GM21526 (cell line): ENCODE measurements around the gene GLDC.
"Not testable (repeated sequence)": the region's sequence is repeated elsewhere in the genome, so short reads cannot be mapped to it uniquely, and the experiment has no call there.

Experiments
- ATAC-seq: cut with Tn5 transposase; IDR thresholded peaks from one replicate; pipeline ENCODE4 v1.9.1; 2021; ENCODE audit warnings: moderate library complexity; ENCODE audit not compliant: unreplicated experiment, low FRiP score

The GLDC gene

GRCh38 chr9:6645355-6646292, at the start of gene GLDC:
TSS of gene GLDC (minus strand) at chr9:6645729. CDS start at chr9:6645499, 230 bp downstream.
- ATAC-seq = peak; percentile 87

DNA sequence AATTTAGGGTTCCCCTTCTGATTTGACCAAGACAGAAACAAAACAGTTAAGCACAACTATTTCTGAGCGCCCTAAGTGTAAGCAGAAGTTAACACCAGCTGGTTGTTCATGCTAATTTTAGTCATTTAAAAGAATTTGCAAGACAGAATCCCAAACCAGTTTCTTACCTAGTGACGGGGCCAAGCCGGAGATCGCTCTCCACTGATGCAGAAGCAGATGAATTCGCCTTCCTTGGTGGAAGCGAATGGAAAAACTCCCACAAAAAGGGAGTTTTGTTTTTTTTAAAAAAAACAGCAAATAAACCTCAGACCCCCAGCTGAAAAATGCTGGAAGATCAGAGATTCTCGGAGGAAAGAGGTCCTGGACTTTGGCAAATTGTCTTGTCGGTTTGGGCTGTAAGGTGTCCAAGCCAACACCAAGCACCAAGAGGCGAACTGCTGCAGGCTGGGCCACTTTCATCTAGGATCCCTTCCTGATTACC, 47.4 kb upstream of the GLDC start:
- no peak for ATAC-seq

- ATAC-seq = no peak
Measured at GRCh38 chr9:6692433-6692832, 46.9 kb upstream of the GLDC start.

GRCh38 chr9:6690675-6691070, 45.1 kb upstream of the GLDC start:
- ATAC-seq = not testable (repeated sequence)

DNA sequence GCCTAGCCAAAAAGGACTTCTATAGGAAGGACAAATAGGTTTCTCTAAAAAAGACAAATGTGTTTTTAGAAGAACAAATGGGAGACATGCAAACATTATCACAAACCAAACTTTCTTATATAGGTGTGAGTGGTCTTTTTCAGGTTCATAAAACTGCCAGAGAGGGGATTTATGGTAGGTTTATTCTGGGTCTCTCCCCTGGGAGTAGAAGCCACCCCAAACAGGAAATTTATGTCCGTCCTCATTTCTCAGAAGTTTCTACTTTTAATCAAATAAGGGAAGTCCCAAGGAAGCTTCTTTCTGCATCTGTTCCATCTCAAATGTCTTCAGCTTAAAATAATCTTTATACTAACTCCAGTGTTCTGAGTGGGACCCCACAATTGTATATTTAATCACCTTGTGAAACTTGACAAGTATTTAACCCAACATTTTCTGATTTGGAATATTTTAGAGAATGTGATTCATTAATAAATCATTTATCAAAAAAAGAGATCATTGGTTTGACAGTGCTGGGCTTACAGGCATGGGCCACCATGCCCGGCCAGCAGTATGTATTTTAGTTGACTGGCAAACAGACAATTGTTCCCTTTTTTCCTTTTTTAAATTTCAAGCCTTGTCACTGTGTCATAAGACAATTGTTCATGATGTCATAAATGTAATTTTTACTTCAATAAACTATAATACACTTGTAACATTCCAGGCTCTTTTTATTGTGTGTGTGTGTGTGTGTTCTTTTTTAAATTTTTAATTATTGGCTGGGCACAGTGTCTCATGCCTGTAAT, 44.6 kb upstream of the GLDC start:
- ATAC-seq = no peak

DNA sequence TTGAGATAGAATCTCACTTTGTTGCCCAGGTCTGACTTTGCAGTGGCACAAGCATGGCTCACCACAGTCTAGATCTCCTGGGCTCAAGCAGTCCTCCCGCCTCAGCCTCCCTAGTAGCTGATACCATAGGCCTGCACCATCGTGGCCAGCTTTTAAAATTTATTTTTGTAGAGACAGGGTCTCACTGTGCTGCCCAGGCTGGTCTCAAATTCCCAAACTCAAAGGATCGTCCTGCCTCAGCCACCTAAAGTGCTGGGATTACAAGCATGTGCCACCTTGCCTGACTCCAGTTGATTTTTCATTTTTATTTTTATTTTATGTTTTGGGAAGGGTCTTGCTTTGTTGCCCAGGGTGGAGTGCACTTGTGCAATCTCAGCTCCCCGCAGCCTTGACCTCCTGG, 41.7 kb upstream of the GLDC start:
- ATAC-seq = no peak

DNA sequence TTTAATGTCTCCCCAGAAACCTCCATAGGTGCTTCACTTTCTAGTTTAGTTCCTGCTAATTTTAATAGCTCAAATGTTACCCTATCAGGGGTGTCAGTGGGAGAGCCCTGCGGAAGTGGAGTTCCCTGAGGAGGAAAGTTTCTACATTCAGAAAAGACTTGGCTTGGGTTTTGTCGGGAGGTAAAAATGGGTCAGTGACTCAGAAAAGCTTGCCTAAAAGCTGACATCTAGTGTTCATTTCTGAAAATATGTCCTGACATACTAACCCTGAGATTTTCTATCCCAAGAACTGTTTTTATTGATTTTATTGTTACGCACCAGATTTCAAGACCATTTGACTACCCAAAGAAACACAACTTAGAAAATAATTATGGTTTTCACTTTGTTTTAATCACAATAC, 40.9 kb upstream of the GLDC start:
- no peak for ATAC-seq

GRCh38 chr9:6681957-6682501, 36.5 kb upstream of the GLDC start:
- ATAC-seq = no peak

- peak; percentile 68 for ATAC-seq
Measured at GRCh38 chr9:6681147-6681956, 35.8 kb upstream of the GLDC start.

DNA sequence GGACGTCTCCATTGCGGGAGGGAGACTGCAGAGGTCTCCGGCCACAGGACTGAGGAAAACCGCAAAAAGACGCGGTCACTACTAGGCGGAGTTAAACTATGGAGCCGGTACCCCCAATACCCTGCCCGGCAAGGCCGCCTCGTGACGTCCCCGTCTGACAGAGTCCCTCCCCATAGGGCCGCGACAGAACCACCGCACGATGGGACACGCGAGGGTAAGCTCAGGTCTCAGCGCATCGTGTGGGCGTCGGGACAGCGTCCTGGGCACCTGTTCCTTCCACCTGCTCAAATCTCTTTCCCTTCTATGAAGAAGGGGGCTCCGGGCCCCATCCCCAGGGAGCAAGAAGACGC, 35.2 kb upstream of the GLDC start:
- peak; percentile 33 for ATAC-seq

- no peak for ATAC-seq
Measured at GRCh38 chr9:6677803-6678202, 32.3 kb upstream of the GLDC start.

- no peak for ATAC-seq
Measured at GRCh38 chr9:6676254-6676921, 30.9 kb upstream of the GLDC start.

DNA sequence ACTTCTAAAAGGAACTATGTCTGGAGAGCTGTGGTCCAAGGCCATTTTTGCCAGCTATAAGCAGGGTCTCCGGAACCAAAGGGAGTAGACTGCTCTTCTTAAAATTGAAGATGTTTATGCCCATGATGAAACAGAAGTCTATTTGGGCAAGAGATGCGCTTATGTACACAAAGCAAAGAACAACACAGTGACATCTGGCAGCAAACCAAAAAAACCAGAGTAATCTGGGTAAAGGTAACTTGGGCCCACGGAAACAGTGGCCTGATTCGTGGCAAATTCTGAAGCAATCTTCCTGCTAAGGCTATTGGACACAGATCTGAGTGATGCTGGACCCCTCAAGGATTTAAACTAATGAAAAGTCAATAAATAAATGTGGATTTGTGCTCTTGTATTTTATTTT, 29.7 kb upstream of the GLDC start:
- ATAC-seq = no peak

GRCh38 chr9:6673326-6674025, 27.9 kb upstream of the GLDC start:
- ATAC-seq = no peak

- ATAC-seq = no peak
Measured at GRCh38 chr9:6672118-6672517, 26.6 kb upstream of the GLDC start.

GRCh38 chr9:6671416-6671815, 25.9 kb upstream of the GLDC start:
- ATAC-seq = no peak

GRCh38 chr9:6669881-6670280, 24.4 kb upstream of the GLDC start:
- no peak for ATAC-seq

DNA sequence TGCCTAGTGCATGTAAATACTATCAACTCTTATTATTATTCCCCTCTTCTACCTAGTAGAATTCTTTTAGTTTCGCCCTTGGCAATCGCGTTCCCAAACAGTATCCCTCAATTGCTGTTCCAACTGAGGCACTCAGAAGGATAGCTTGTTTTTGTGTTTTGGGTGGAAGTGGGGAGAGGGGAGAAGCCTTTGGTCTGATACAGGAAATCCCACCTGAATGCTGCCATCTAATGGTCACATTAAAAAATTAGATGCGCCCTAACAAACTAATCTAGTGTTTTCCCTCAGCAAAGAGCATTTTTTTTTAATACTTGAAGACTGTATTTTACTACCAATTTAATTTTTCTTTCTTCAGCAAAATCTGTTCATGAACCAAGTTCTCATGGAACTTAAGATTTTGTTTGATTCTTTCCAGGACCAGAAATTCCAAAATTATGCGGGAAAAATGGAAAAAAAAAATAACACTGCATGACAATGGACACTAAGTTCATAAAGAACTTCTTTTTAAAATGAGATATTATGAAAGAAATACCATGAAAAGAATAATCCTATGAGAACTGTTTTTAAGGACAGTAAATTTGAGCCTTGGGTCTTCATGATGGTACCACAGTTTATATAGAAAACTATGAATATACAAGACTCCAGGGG, 22.2 kb upstream of the GLDC start:
- no peak for ATAC-seq

GRCh38 chr9:6667080-6667479, 21.6 kb upstream of the GLDC start:
- no peak for ATAC-seq
